GM18498 (cell line): Measurements from ENCODE around the gene GNB3.

Source experiments
- ATAC-seq: cut with Tn5 transposase; IDR thresholded peaks from one replicate; pipeline ENCODE4 v1.9.1; 2021; ENCODE audit warnings: mild to moderate bottlenecking, moderate library complexity; ENCODE audit not compliant: unreplicated experiment

The GNB3 gene

DNA sequence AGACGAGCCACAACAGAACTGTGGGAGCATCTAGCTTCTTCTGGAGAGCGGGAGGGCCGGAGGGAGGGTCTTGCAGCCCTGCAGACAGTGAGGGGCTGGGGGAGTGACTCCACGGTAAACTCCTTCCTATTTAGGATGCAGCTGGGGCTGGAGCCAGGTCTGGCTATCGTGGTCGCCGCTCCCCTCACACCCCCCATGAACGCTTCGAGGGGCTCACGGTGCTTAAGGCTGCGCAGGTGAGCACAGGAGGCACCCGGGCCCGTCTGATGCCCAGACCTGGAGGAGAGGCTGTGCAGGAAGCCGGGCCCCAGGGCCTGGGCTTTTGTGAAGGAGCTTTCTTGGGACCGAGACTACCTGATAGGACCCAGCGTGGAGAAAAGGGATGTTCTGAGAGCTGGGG is 3.9 kb upstream of the GNB3 start:
- ATAC-seq = no peak

DNA sequence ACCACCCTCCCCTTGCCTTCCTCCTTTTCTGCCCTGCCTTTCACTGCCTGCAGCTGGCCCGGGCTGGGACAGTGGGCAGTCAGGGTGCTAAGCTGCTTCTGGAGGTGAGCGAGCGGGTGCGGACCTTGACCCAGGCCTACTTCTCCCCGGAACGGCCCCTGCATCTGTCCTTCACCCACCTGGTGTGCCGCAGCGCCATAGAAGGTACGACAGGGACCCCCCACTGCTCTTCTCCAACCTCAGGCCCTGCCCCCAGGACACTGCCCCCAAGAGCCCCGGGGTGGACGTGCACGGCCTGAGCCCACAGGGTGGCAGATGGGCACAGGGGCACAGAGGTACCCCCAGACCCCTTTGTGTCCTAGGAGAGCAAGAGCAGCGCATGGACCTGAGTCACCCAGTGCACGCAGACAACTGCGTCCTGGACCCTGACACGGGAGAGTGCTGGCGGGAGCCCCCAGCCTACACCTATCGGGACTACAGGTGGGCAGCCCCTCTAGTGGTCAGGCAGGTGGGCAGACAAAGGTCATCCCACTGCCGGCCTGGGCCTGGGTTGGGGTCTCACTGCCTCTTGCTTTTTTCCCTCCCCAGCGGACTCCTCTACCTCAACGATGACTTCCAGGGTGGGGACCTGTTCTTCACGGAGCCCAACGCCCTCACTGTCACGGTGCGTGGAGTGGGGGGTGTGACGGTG is 3.2 kb upstream of the GNB3 start:
- no peak for ATAC-seq

DNA sequence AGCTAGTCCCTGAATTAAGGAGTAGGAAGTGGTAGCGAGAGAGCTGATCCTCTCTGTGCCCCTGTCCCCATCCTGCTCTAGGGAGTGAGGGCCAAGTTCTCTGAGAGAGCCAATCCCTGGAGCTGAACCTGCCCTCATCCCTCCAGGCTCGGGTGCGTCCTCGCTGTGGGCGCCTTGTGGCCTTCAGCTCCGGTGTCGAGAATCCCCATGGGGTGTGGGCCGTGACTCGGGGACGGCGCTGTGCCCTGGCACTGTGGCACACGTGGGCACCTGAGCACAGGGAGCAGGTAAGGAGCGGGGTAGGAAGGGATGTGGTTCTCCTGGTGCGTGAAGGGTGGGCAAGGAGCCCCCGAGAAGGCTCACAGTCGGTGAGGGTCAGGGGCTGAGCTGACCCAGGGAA is 1.9 kb upstream of the GNB3 start:
- ATAC-seq = no peak

DNA sequence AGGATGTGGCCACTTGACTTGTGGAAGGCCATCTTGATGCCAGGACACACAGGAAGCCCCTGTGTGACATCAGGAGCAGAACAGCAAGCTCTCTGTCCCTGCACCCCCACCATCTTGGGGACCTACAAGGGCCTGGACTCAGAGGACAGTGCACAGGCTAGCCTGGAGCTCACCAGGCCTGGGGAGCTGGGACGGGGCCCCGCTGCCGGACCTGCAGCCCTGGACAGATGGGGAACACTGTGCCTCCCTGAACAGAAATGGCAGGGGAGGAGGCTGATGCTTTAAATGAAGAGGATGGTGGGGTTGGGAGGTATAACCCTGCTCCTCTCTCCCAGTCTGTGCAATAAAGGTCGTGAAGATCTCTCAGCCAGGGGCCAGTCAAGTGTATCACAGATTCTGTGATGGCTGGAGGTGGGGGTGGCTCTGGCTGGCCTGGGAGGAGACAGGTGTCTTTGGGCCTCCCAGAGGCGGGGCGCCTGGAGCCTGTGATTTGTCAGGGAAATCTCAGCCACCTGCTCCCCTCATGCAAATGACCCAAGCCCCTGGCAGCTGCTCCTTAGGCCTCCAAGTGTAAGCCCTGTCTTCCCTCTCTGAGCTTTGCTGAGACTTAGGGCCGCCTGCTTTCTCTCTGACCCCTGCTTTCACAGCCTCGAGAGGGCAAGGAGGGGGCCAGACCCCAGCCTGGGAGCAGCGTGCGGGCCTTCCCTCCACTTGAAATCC is 1.1 kb upstream of the GNB3 start:
- peak; percentile 76 for ATAC-seq

DNA sequence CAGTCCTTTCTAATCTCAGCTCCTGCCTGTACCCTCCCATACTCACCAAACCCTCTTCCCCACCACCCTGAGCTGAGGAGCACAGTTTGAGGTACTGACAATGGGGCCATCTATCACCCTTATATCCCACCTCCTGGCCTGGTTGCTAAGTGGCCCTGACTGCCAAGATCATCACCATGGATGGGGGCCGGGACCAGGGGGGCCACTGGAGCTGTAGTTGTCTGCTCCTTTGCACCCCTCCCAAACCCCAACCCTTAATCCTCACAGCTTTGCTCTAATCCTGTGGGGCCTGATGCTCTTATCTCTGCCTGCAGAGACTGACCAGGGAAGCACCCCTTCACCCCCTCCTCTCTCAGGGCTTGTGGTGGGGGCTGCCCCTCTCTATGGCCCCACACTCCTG is 395 bp upstream of the GNB3 start:
- ATAC-seq = peak; percentile 2

DNA sequence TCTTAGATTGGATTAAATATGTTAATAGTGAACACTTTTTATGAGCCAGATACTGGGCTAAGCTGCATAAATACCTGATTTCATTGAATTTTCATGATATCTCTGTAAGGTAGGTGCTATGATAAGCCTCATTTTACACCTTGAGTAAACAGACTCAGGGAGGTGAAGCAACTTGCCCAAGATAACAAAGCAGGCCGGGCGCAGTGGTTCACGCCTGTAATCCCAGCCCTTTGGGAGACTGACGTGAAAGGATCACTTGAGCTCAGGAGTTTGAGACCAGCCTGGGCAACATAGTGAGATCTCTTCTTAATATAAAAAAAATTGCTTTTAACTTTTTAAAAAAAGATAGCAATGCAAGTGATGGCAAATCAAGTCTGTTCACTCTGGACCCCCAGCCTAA is 1.4 kb downstream of the GNB3 start:
- ATAC-seq = no peak

DNA sequence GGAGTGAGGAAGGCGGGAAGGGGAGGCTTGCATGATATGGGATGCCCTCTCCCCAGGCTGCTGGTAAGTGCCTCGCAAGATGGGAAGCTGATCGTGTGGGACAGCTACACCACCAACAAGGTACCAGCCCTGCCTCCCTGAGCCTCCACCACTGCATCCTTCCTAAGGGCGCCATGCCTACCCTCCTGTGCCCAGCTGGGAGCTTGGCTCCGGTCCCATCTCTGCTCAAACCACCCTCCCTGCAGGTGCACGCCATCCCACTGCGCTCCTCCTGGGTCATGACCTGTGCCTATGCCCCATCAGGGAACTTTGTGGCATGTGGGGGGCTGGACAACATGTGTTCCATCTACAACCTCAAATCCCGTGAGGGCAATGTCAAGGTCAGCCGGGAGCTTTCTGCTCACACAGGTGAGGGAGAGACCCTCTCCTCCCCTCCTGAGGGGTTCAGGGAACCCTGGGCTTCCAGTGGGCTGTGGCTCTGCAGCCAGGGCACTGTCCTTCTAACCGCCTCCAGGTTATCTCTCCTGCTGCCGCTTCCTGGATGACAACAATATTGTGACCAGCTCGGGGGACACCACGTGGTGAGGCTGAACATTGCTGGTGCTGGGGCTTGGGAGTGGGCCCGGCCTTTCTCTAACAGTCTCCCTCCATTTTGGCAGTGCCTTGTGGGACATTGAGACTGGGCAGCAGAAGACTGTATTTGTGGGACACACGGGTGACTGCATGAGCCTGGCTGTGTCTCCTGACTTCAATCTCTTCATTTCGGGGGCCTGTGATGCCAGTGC is 2.6 kb downstream of the GNB3 start:
- ATAC-seq = no peak

DNA sequence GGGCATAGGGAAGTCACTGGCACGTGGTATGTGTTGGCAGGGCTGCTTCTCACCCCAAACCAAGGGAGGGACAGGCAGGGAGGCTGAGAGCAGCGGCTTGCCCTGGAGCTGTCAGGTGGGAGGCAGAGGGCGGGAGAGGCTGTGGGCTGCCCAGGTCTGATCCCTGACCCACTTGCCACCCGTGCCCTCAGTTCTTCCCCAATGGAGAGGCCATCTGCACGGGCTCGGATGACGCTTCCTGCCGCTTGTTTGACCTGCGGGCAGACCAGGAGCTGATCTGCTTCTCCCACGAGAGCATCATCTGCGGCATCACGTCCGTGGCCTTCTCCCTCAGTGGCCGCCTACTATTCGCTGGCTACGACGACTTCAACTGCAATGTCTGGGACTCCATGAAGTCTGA is 4.7 kb downstream of the GNB3 start:
- no peak for ATAC-seq

DNA sequence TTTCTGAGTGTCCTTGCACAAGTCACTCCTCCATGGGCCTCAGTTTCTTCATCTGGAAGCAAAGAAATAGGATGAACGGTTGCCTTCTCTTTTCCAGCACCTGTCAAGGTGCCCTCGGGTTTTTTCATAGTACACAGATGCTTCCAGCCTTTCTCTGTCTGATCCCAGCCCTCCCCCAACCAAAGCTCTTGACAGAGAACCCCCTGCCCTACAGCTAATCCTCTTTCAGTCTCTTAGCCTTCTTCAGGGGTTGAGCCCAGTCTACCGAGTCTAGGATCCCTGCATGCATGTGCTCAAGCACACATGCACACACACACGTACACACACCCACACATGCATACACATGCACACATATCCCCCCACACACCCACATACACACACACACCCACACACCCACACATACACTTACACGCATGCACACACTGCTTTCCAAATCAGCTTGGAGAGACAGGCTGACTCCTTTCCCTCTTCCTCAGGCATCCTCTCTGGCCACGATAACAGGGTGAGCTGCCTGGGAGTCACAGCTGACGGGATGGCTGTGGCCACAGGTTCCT is 5.7 kb downstream of the GNB3 start:
- no peak for ATAC-seq

DNA sequence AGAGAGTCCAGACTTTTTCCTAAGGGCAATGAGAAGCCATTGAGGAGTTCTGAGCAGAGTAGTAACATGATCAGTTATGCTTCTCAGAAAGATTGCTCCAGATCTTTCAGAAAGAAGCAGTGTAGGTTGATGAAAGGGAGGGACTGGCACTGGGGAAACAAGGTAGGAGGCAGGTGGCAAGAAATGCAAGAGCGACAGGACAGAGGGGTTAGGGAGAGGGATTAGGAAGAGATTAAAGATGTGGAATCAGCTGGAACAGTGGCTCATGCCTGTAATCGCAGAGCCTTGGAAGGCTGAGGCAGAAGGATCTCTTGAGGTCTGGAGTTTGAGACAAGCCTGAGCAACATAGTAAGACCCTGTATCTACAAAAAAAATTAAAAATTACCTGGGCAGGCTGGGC is 7.0 kb downstream of the GNB3 start:
- no peak for ATAC-seq

DNA sequence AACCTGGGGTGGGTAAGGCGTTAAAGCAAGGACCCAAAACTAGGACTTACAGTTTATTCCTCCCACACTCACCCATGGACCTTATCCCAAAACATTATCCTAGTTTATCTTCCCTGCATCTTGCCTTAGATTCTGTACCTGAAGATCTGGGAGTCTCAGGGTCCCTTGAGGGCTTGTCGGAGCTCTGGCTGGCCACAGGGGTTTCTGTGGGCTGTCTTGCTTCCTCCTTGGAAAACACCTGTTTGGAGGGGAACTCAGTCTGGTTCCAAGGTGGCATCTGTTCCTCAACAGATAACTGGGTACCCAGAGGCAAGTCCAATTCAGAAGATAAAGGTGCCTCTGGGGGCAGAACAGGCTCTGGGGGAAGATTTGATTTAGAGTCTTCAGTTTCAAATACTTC is 8.7 kb downstream of the GNB3 start:
- no peak for ATAC-seq

DNA sequence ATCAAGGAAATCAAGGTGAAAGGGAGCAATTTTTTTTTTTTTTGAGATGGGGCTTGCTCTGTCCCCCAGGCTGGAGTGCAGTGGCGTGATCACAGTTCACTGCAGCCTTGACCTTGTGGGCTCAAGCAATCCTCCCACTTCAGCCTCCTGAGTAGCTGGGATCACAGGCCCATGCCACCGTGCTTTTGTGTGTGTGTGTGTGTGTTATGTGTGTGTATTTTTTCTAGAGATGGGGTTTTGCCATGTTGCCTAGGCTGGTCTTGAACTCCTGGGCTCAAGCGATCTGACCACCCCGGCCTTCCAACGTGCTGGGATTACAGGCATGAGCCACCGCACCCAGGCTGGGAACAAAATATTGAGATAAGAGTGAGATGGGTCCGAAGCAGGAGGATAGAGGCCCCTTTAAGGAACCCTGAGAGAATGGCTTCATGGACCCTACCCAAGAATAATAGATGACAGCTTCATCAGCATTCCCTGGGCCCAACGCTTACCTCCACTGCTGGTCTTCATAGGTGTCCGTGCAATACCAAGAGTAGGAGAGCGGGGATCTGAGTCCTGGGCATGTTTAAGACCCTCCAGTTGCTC is 9.3 kb downstream of the GNB3 start:
- no peak for ATAC-seq

DNA sequence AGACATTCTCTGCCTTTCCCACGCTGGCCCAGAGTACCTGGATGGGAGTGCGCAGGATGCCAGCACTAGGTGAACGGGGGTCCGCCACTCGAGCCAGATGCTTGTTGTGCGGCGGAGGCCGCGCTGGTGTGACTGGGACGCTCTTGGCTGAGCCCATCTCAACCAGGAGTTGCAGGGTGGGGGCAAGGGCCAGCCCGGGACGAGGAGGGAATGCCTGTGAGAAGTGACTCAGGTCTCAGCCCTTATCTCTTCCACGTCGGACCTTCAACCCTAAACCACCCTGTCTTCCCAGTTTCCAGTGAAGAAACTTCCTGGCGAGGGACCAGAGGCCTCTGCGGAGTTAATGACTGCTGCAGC is 10.0 kb downstream of the GNB3 start:
- no peak for ATAC-seq

DNA sequence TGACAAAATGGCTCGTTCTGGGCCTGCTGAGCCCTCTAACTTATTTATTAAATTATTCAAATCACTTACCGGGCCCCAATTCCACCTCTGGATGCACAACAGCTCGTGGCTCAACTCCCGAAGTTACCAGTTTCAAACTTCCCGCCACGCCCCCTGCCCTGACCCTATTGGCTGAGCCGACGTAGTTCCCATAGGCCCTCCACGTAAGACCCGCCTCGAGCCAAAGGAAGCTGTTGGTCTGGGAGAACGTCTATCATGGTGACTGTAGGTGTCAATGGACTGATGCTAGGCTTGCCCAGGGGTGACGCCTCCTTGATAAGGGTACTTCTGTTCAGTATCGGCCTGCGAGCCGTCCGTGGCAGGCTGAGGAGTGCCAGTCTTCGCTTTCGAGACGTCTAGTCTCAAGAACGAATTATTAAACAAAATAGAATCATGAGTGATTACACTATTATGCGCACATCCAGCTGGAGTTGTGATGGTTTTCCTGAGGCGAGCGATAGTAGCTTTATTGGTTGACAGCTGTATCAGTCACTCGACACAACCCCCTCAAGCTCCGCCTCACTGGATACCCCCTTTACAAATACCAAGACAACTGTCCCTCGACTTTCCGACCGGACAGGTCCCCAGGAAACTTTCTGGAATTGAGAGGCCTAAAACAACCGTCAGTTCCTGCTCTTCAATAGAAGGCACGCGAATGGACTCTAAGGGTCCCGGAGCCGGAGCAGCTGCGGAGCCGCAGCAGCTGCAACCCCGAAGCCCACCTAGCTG is 10.6 kb downstream of the GNB3 start, which contains the start of gene CDCA3:
Gene CDCA3 (minus strand): TSS at position 134 of the 768 bp plus-strand sequence. CDS start 334 bp downstream, outside the sequence.
- peak; percentile 57 for ATAC-seq

DNA sequence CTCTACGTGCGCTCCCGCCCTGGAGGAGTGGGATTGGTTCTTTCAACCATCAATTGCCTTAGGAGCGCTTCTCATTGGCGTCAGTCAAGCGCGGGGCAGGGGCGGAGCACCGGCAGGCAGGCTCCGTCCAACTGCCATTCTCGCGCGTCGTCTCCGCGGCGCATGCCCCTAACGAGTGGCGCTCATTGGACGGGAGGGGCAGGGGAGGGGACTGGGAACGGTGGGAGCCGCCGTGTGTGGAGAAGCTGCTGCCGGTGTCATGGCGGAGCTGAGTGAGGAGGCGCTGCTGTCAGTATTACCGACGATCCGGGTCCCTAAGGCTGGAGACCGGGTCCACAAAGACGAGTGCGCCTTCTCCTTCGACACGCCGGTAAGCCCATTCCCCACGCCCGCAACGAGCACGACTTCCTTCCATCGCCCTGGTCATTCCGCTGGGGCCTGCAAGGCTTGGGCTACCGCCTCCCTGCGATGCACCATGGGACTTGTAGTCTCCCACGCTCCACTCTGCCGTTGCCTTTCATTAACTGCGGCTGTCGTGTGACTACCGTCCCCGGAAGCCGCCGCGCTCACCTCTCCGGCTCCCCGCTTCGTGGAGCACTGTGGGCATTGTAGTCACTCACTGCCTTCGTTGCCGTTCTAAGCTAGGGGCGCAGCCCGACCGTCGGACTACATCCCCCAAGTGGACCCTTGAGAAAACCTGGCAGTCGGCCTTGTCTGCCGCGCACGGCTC is 11.4 kb downstream of the GNB3 start, which contains the start of gene USP5:
Gene USP5 (plus strand): TSS at position 230 of the 730 bp plus-strand sequence. CDS start 30 bp downstream, at position 260.
- peak; percentile 75 for ATAC-seq

DNA sequence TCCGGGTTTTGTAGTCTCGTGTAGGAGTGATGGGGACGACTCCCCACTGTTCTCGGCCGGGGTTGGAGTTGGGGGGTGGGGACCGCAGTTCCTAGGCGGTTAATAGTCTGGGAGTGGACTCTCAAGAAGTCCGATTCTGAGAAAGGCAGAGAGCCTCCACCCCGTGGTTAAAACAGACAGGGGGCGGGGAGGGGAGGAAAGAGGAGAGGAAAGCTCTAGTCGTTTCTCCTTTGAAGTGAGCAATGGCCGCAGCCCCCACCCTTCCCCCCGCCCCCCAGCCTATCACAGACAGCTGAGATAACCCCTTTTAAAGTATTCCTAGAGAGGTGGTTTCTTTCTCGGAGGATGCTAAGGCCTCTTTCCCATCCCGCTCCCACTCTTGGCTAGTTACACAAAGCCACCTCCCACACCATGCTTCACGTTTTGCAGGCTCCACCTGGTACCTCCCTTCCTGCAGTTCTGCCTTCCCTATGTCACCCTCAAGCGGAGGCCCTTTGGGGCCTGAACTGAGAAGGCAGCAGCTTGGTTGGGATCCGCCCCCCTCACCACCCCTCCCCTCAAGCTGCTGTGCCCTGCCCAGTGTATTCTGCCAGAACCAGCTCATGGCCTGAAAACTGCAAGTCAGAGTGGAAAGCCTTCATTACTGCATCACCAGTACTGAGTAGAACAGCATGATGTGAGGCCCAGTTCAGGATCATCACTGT is 12.1 kb downstream of the GNB3 start:
- no peak for ATAC-seq

DNA sequence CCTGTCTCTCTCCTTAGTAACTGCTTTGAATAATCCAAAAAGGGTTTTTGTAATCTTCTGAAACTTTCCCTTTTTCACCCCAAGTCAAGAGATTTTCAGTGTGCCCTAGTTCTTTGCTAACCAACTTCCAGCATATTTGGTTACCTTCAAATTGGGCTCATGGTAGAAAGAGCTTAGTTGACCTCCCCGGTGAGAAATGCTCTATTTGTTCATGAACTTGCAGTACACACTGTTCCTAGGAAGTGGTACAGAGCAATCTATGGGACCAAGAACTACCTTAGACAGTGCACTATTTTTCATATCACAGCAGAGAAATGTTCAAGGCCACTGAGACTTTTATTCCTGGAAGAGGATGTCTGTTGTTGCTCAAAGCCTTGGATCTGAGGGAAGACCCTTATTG is 12.9 kb downstream of the GNB3 start:
- ATAC-seq = no peak

DNA sequence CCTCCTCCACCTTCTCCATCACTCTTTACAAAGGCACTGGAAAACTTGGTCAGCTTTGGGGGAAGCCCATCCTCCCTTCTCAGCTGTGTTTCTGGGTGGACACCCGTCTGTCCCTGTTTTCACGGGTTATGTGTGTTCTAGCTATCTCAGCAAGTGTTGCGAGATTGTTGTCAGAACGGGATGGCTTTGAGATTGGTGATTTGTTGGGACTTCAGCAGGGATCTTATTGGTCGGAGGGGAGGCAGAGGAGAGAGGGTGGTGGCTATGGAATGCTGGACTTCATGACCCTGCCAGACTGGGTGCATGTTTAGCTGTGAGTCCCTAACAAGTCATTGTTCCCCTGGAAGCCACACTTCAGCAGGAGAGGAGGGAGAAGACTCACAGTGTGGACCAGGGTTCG is 13.3 kb downstream of the GNB3 start:
- ATAC-seq = no peak

DNA sequence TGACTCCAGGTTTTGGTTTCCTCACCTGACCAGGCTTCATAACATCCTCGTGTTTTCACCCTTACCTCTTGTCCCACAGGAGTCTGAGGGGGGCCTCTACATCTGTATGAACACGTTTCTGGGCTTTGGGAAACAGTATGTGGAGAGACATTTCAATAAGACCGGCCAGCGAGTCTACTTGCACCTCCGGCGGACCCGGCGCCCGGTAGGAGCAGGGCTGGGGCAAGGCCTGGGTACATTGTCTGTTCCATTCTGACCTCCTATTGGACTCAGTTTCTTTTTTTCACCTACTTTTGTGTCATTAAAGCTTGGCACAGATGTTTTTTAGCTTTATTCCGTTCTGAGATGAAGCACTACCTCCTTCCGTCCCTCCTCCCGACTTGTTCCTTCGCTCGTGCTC is 14.6 kb downstream of the GNB3 start:
- ATAC-seq = no peak
